Measurements from ENCODE around the gene CHRNA5. TPM values are rescaled to one million over a fixed set of nuclear protein-coding genes. Genes with fewer than 3 reads are reported as not detected.

CHRNA5 gene
- total RNA-seq, 2 donors from 2014 or later = 0.27 to 1.6 TPM

GRCh38 chr15:78540871-78541743 is 24.2 kb upstream of the CHRNA5 start:
- Histone ChIP-seq H3K27me3 (replicated peaks; ENCODE audit: insufficient read depth) (no peaks in the 10 kb centered on the region), H3K4me1 (ENCODE audit: control insufficient read depth in 1 of 2, low read depth in 2 of 2) (peaks cover 17 to 28% of the 10 kb centered on the region in 2 donors), H3K4me3 (peak overlapping the region; percentile 97), H3K36me3 (peaks cover 21% of the 10 kb centered on the region), H3K9me3 (no peaks in the 10 kb centered on the region), H3K27ac (peak overlapping the region; percentile 88 to 96)
- no peak for DNase-seq (ENCODE audit: low spot score)
- TF ChIP-seq, protein P1, sequence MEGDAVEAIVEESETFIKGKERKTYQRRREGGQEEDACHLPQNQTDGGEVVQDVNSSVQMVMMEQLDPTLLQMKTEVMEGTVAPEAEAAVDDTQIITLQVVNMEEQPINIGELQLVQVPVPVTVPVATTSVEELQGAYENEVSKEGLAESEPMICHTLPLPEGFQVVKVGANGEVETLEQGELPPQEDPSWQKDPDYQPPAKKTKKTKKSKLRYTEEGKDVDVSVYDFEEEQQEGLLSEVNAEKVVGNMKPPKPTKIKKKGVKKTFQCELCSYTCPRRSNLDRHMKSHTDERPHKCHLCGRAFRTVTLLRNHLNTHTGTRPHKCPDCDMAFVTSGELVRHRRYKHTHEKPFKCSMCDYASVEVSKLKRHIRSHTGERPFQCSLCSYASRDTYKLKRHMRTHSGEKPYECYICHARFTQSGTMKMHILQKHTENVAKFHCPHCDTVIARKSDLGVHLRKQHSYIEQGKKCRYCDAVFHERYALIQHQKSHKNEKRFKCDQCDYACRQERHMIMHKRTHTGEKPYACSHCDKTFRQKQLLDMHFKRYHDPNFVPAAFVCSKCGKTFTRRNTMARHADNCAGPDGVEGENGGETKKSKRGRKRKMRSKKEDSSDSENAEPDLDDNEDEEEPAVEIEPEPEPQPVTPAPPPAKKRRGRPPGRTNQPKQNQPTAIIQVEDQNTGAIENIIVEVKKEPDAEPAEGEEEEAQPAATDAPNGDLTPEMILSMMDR (IDR thresholded peaks at IDR 0.05) = no peak
- no peak for ATAC-seq (ENCODE audit: insufficient number of reproducible peaks, low FRiP score, low read depth)

GRCh38 chr15:78541744-78542034 is 23.6 kb upstream of the CHRNA5 start:
- TF ChIP-seq, protein P1 (IDR thresholded peaks at IDR 0.05) = no peak
- H3K9me3 ChIP-seq = no peaks in the 10 kb centered on the region
- DNase-seq (ENCODE audit: low spot score) (no peak), ATAC-seq (ENCODE audit: insufficient number of reproducible peaks, low FRiP score, low read depth) (no peak)
- peaks cover 27% of the 10 kb centered on the region for H3K36me3 ChIP-seq
- no peaks in the 10 kb centered on the region for H3K27me3 ChIP-seq (replicated peaks; ENCODE audit: insufficient read depth)
- H3K4me1 ChIP-seq (ENCODE audit: control insufficient read depth in 1 of 2, low read depth in 2 of 2) = peaks cover 17 to 28% of the 10 kb centered on the region in 2 donors
- peak overlapping the region; percentile 97 for H3K4me3 ChIP-seq
- H3K27ac ChIP-seq = peak overlapping the region in 1 of 2 donors; percentile 96

- Histone ChIP-seq H3K4me3 (no peak overlapping the region), H3K27ac (no peak overlapping the region), H3K27me3 (replicated peaks; ENCODE audit: insufficient read depth) (no peaks in the 10 kb centered on the region), H3K9me3 (no peaks in the 10 kb centered on the region), H3K36me3 (peaks cover 37% of the 10 kb centered on the region), H3K4me1 (ENCODE audit: control insufficient read depth in 1 of 2, low read depth in 2 of 2) (peaks cover 17 to 28% of the 10 kb centered on the region in 2 donors)
- TF ChIP-seq, protein P1 (IDR thresholded peaks at IDR 0.05) = no peak
- ATAC-seq (ENCODE audit: insufficient number of reproducible peaks, low FRiP score, low read depth) (no peak), DNase-seq (ENCODE audit: low spot score) (no peak)
These were observed 22.7 kb upstream of the CHRNA5 start for GRCh38 chr15:78542647-78543046.

GRCh38 chr15:78550194-78550593 is 15.1 kb upstream of the CHRNA5 start:
- no peak for ATAC-seq (ENCODE audit: insufficient number of reproducible peaks, low FRiP score, low read depth)
- TF ChIP-seq, protein P1 (IDR thresholded peaks at IDR 0.05) = no peak
- no peaks in the 10 kb centered on the region for H3K27me3 ChIP-seq (replicated peaks; ENCODE audit: insufficient read depth)
- H3K4me3 ChIP-seq = no peak overlapping the region
- H3K4me1 ChIP-seq (ENCODE audit: control insufficient read depth in 1 of 2, low read depth in 2 of 2) = no peaks in the 10 kb centered on the region
- H3K36me3 ChIP-seq = peaks cover 38% of the 10 kb centered on the region
- no peaks in the 10 kb centered on the region for H3K9me3 ChIP-seq
- DNase-seq (ENCODE audit: low spot score) = no peak
- H3K27ac ChIP-seq = no peak overlapping the region

DNA sequence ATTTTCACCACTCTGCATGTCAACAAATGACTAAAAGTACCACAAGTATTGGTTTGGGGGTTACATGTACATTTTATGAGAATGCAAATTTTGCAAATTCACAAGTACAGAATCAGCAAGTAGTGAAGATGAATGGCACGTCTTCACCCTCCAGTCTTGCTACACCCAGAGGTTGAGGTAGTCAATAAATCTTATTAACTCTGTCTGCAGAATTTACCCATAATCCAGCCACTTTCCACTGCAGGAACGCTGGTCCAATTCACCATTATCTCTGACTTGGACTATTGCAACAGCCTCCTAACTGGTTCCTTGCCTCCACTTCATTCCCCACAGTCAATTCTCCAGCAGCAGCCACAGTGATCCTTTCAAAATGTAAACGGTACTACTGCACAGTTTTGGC is 14.5 kb upstream of the CHRNA5 start:
- no peaks in the 10 kb centered on the region for H3K4me1 ChIP-seq (ENCODE audit: control insufficient read depth in 1 of 2, low read depth in 2 of 2)
- H3K27me3 ChIP-seq (replicated peaks; ENCODE audit: insufficient read depth) = no peaks in the 10 kb centered on the region
- no peak for DNase-seq (ENCODE audit: low spot score)
- H3K9me3 ChIP-seq = no peaks in the 10 kb centered on the region
- H3K27ac ChIP-seq = no peak overlapping the region
- TF ChIP-seq, protein P1 (IDR thresholded peaks at IDR 0.05) = no peak
- no peak for ATAC-seq (ENCODE audit: insufficient number of reproducible peaks, low FRiP score, low read depth)
- H3K4me3 ChIP-seq = no peak overlapping the region
- peaks cover 32% of the 10 kb centered on the region for H3K36me3 ChIP-seq
